GM21723 (cell line): ENCODE results near the gene STT3A.

Source experiments
- ATAC-seq: cut with Tn5 transposase; IDR thresholded peaks from one replicate; pipeline ENCODE4 v1.9.1; 2021; ENCODE audit warnings: mild to moderate bottlenecking, moderate library complexity; ENCODE audit not compliant: unreplicated experiment

STT3A gene

DNA sequence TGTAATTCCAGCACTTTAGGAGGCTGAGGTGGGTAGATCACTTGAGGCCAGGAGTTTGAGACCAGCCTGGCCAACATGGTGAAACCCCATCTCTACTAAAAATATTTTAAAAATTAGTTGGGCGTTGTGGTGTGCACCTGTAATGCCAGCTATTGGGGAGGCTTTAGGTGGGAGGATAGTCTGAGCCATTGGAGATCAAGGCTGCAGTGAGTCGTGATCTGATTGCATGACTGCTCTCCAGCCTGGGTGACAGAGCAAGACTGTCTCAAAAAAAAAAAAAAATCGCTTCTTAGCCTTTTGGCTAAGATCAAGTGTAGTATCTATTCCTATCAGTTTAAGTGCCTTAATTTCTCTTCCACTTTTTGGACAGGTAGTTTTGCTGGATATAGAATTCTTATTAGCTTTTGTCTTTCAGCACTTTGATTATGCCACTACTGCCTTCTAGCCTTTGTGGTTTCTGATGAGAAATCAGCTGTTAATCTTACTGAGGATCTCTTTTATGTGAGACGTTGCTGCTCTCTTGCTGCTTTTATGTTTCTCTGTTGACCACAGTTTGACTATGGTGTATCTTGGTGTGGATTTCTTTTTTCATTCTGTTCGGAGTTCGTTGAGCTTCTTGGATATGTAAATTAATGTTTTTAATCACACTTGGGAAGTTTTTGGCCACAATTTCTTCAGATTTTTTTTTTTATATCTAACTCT lies 57.0 kb downstream of the STT3A start:
- no peak for ATAC-seq

DNA sequence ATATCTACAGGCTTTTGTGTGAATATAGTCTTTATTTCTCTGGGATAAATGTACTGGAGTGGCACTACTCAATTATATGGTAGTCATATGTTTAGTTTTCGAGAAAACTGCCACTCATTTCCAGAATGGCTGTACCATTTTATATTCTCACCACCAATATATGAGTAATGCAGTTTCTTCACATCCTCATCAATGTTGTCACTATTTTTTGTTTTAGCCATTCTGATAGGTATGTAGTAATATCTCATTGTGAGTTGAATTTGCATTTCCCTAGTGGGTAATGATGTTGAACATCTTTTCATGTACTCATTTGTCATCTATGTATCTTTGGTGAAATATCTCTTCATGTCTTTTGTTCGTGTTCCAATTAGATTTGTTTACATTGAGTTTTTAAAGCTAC lies 70.0 kb downstream of the STT3A start:
- no peak for ATAC-seq

- no peak for ATAC-seq
Observed at GRCh38 chr11:125663910-125664309, 71.3 kb downstream of the STT3A start.

- no peak for ATAC-seq
Observed at GRCh38 chr11:125667151-125667550, 74.5 kb downstream of the STT3A start.

DNA sequence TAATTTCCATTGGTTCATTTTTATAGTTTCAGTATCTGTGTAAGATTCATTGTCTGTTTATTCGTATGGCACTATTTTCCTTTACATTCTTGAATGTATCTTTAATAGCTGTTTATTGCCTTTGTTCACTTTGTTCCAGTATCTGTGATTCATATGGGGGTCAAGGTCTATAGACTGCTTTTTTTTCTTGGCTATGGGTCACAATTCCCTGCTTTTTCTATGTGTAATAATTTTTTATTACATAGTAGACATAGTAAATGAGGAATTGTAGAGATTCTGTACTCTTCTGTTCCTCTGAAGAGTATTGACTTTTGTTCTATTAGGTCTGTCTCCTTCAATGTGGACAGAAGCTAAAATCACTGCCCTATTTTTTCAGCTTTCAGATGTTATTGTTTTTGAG lies 77.5 kb downstream of the STT3A start:
- no peak for ATAC-seq

DNA sequence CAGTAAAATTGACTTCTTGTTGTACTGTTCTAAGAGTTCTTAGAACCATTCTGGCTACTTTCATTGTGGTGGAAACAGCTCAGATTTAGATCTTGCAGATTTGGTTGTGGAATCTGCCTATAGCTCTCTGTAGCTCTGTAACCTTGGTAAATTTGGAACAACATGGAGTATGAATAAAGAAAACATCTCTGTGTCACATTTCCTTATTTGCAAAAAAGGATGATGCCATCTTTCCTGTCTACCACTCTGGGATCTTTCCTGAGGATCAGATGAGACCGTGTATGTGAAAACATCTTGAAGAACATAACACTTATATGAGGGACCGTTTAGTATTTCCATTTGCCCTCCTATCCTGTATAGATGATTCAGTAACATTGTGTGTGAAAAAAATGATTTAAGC lies 78.9 kb downstream of the STT3A start:
- no peak for ATAC-seq
